Endothelial cell of umbilical vein (primary cell): Measurements from ENCODE around the gene NUP214. TPM values are rescaled to one million over a fixed set of nuclear protein-coding genes. Genes with fewer than 3 reads are reported as not detected.

Experiments
- BruUV-seq: library from RNA; stranded (reverse); fragments of 400-500 nt; replicated peaks from 2 replicates; lab custom pipeline; 2021; lab: Mats Ljungman, UMichigan
- CTCF ChIA-PET: fragments of 300-600, 350-600 bp; sonication (Branson Sonifier 250); formaldehyde crosslinking; loops from one replicate; lab custom pipeline; 2021; ENCODE audit warnings: antibody characterized with exemption, inconsistent platforms; lab: Charles Lee
- POLR2A ChIA-PET: fragments of 300-600, 350-600 bp; sonication (Branson Sonifier 250); formaldehyde crosslinking; loops from one replicate; lab custom pipeline; 2021; ENCODE audit warnings: antibody characterized with exemption, inconsistent platforms; lab: Charles Lee
- DNase-seq: peaks from one replicate; pipeline ENCODE4 v3.0.0-alpha.2; 2011; ENCODE audit warnings: low read depth, low spot score
- FAIRE-seq: peaks from 2 replicates; lab custom pipeline; 2011; peaks lifted over from hg19 to GRCh38; lab: Jason Lieb, UNC
- H2AFZ ChIP-seq: 2 replicates; pipeline ENCODE4 v1.6.0; 2012; ENCODE audit warnings: low read depth, low read length, control low read depth, inconsistent platforms
- H3K27ac ChIP-seq: 2 replicates; pipeline ENCODE4 v1.5.1; 2011; ENCODE audit warnings: low read depth, mild to moderate bottlenecking, control low read depth, low read length, moderate library complexity; ENCODE audit not compliant: insufficient read depth
- H3K27me3 ChIP-seq, 2 experiments: 2 replicates each; pipeline versions ENCODE4 v1.6.0 to v1.6.1; 2011; ENCODE audit warnings: low read length in 2 of 2, mixed read lengths in 1 of 2; ENCODE audit not compliant: control insufficient read depth in 2 of 2, insufficient read depth in 2 of 2
- H3K36me3 ChIP-seq, 2 experiments: 2 replicates in 1 of 2; 3 replicates in 1 of 2; pipeline ENCODE4 v1.5.1; 2011; ENCODE audit warnings: low read length in 2 of 2, mild to moderate bottlenecking in 1 of 2, moderate library complexity in 1 of 2; ENCODE audit not compliant: control insufficient read depth in 2 of 2, insufficient read depth in 2 of 2; ENCODE audit errors: extremely low read depth in 1 of 2
- H3K4me1 ChIP-seq: 3 replicates; pipeline ENCODE4 v1.5.1; 2011; ENCODE audit warnings: mild to moderate bottlenecking, low read length; ENCODE audit not compliant: control insufficient read depth, insufficient read depth; ENCODE audit errors: extremely low read depth
- H3K4me2 ChIP-seq: 2 replicates; pipeline ENCODE4 v1.6.1; 2011; ENCODE audit warnings: low read length, control low read depth, mixed read lengths; ENCODE audit not compliant: insufficient read depth
- H3K4me3 ChIP-seq, 3 experiments: fragments of 200-600 bp in 1 of 3; sonication (generic), shearing (Covaris generic) in 1 of 3; replicated peaks in 1 of 3; 2 replicates each; pipeline ENCODE4 v1.5.1; 2011 to 2016; ENCODE audit warnings: control low read depth in 3 of 3, low read length in 3 of 3, mild to moderate bottlenecking in 2 of 3, inconsistent platforms in 1 of 3, low read depth in 1 of 3, moderate library complexity in 1 of 3; ENCODE audit not compliant: insufficient read depth in 1 of 3
- H3K79me2 ChIP-seq: 2 replicates; pipeline ENCODE4 v1.6.0; 2012; ENCODE audit warnings: low read length, inconsistent platforms; ENCODE audit not compliant: control insufficient read depth, insufficient read depth
- H3K9ac ChIP-seq: replicated peaks from 2 replicates; pipeline ENCODE3; 2011; ENCODE audit warnings: low read length, control low read depth; ENCODE audit not compliant: insufficient read depth; ENCODE audit errors: extremely low read depth
- H3K9me1 ChIP-seq: replicated peaks from 3 replicates; pipeline ENCODE4 v1.6.0; 2011; ENCODE audit warnings: mild to moderate bottlenecking, low read length; ENCODE audit not compliant: control insufficient read depth, insufficient read depth; ENCODE audit errors: extremely low read depth
- H3K9me3 ChIP-seq: replicated peaks from 2 replicates; pipeline ENCODE4 v1.5.1; 2012; ENCODE audit warnings: low read length, inconsistent platforms; ENCODE audit not compliant: control insufficient read depth, insufficient read depth
- H4K20me1 ChIP-seq: replicated peaks from 2 replicates; pipeline ENCODE3; 2011; ENCODE audit warnings: mild to moderate bottlenecking, low read length; ENCODE audit not compliant: control insufficient read depth, insufficient read depth; ENCODE audit errors: extremely low read depth
- EZH2 ChIP-seq: IDR thresholded peaks from 2 replicates; pipeline ENCODE4 v1.6.1; 2012; ENCODE audit warnings: borderline replicate concordance, low read depth, mild to moderate bottlenecking, moderate library complexity, low read length, inconsistent platforms; ENCODE audit not compliant: severe bottlenecking
- FOS ChIP-seq: IDR thresholded peaks from 2 replicates; pipeline ENCODE4 v1.6.1; 2011; ENCODE audit warnings: mild to moderate bottlenecking, low read length, moderate library complexity, borderline replicate concordance; ENCODE audit not compliant: insufficient read depth
- GATA2 ChIP-seq: IDR thresholded peaks from 2 replicates; pipeline ENCODE4 v1.7.0; 2011; ENCODE audit warnings: low read depth, mild to moderate bottlenecking, moderate library complexity, mixed read lengths, low read length; ENCODE audit not compliant: insufficient read length, insufficient read depth
- JUN ChIP-seq: IDR thresholded peaks from 2 replicates; pipeline ENCODE4 v1.6.1; 2011; ENCODE audit warnings: borderline replicate concordance, low read depth; ENCODE audit not compliant: insufficient read length, insufficient read depth
- MYC ChIP-seq: IDR thresholded peaks from one replicate; pipeline ENCODE4 v1.6.1; 2011; ENCODE audit warnings: mild to moderate bottlenecking, low read depth, low read length
- POLR2A ChIP-seq: IDR thresholded peaks from 2 replicates; pipeline ENCODE4 v1.6.1; 2012; ENCODE audit warnings: low read depth, mild to moderate bottlenecking, control low read depth, low read length
- POLR2AphosphoS5 ChIP-seq: IDR thresholded peaks from 2 replicates; pipeline ENCODE4 v1.6.1; 2012; ENCODE audit warnings: low read depth, mild to moderate bottlenecking, control low read depth, low read length, moderate library complexity; ENCODE audit not compliant: insufficient read depth
- dilution Hi-C: fragments of 300-500 bp; cut with MboI; formaldehyde crosslinking; loops from one replicate; pipeline ENCODE4 v1.15.0; 2019; ENCODE audit warnings: low sequenced_read_pairs; ENCODE audit not compliant: extremely low pct_ligation_motif_present
- intact Hi-C: fragments of 100-400 bp; cut with micrococcal nuclease; formaldehyde crosslinking; loops from one replicate; pipeline ENCODE4 v1.10.0; 2022
- polyA plus RNA-seq, 4 experiments: library from polyadenylated mRNA; depleted of rRNA in 3 of 4; stranded (reverse) in 3 of 4; unstranded in 1 of 4; fragments of >200 nt; gene quantifications; 2 replicates each; pipeline versions ENCODE4 v1.2.1 to v1.2.3, GENCODE V29; 2011 to 2012; ENCODE audit warnings: missing spikeins in 1 of 4
- total RNA-seq: library from RNA; stranded (reverse); gene quantifications from 2 replicates; pipeline ENCODE4 v1.2.3, GENCODE V29; 2021
- TF ChIP-seq, protein P1 (sequence below), 2 donors: IDR thresholded peaks; 1 replicate in 1 of 2; 2 replicates in 1 of 2; pipeline ENCODE4 v1.5.1; 2011; ENCODE audit warnings: low read length in 2 of 2, mild to moderate bottlenecking in 2 of 2, moderate library complexity in 2 of 2, control low read depth in 1 of 2, inconsistent platforms in 1 of 2, low read depth in 1 of 2; ENCODE audit not compliant: insufficient read depth in 1 of 2; ENCODE audit errors: extremely low read depth in 1 of 2
- TF ChIP-seq, protein P2 (sequence below): IDR thresholded peaks from 2 replicates; pipeline ENCODE4 v1.6.1; 2011; ENCODE audit not compliant: insufficient read depth, insufficient read length

Gene NUP214
- total and polyA plus RNA-seq, 2 donors (not counting 3 experiments of a cell fraction or from before 2014, with no cell fraction given): 28.7 to 65.9 TPM

DNA sequence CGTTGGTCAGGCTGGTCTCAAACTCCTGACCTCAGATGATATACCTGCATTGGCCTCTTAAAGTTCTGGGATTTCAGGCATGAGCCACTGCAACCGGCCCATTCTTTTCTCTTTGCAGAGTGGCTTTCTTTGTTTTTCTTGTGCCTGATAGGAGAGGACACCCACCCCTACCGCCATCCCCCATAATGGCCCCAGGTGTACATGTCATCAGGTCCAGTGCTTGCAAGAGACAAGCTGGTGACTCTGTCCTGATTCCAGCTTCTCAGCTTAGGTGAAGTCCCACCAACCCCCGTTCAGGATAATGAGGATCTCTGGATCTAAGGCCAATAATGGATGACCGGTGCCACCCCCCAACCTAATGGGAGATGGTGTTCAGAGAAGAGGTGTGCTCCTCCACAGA, 31.4 kb upstream of the NUP214 start:
- peaks cover 8 to 14% of the 10 kb centered on the region in 2 experiments for H3K27me3 ChIP-seq
- H3K79me2 ChIP-seq: no peaks in the 10 kb centered on the region
- H3K4me3 ChIP-seq: no peak overlapping the region
- no peaks in the 10 kb centered on the region for H3K36me3 ChIP-seq
- intact Hi-C loops (no loop called here), dilution Hi-C loops (no loop called here)
- TF ChIP-seq FOS (no peak), POLR2A (no peak), POLR2AphosphoS5 (no peak), GATA2 (no peak), MYC (no peak), EZH2 (no peak), JUN (no peak)
- TF ChIP-seq, protein P1, sequence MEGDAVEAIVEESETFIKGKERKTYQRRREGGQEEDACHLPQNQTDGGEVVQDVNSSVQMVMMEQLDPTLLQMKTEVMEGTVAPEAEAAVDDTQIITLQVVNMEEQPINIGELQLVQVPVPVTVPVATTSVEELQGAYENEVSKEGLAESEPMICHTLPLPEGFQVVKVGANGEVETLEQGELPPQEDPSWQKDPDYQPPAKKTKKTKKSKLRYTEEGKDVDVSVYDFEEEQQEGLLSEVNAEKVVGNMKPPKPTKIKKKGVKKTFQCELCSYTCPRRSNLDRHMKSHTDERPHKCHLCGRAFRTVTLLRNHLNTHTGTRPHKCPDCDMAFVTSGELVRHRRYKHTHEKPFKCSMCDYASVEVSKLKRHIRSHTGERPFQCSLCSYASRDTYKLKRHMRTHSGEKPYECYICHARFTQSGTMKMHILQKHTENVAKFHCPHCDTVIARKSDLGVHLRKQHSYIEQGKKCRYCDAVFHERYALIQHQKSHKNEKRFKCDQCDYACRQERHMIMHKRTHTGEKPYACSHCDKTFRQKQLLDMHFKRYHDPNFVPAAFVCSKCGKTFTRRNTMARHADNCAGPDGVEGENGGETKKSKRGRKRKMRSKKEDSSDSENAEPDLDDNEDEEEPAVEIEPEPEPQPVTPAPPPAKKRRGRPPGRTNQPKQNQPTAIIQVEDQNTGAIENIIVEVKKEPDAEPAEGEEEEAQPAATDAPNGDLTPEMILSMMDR (IDR thresholded peaks at IDR 0.05; ENCODE audit: extremely low read depth in 1 of 2, insufficient read depth in 1 of 2, low read depth in 1 of 2, low read length in 2 of 2): no peak
- TF ChIP-seq, protein P2, sequence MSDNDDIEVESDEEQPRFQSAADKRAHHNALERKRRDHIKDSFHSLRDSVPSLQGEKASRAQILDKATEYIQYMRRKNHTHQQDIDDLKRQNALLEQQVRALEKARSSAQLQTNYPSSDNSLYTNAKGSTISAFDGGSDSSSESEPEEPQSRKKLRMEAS: no peak
- CTCF ChIA-PET: interaction anchor here (0.9 kb wide), 1 partner anchor 36 kb away, joined by 3 read pairs; no protein-coding TSS in a partner anchor
- POLR2A ChIA-PET: no interaction called here
- H3K4me1 ChIP-seq: peaks cover 5% of the 10 kb centered on the region
- H2AFZ ChIP-seq: no peak overlapping the region
- H3K4me2 ChIP-seq: no peak overlapping the region
- no peaks in the 10 kb centered on the region for H3K9me1 ChIP-seq
- DNase-seq (no peak), FAIRE-seq (no peak)
- no TSS peak for BruUV-seq
- H3K9ac ChIP-seq: no peak overlapping the region
- H3K9me3 ChIP-seq: no peaks in the 10 kb centered on the region
- no peak overlapping the region for H3K27ac ChIP-seq
- H4K20me1 ChIP-seq: no peaks in the 10 kb centered on the region
